ENCODE results near the gene PHYKPL. TPM values are rescaled to one million over a fixed set of nuclear protein-coding genes. Genes with fewer than 3 reads are reported as not detected.

The PHYKPL gene
- total and polyA plus RNA-seq, 11 donors, result 21.3 to 56.2 (median 38.6) TPM

DNA sequence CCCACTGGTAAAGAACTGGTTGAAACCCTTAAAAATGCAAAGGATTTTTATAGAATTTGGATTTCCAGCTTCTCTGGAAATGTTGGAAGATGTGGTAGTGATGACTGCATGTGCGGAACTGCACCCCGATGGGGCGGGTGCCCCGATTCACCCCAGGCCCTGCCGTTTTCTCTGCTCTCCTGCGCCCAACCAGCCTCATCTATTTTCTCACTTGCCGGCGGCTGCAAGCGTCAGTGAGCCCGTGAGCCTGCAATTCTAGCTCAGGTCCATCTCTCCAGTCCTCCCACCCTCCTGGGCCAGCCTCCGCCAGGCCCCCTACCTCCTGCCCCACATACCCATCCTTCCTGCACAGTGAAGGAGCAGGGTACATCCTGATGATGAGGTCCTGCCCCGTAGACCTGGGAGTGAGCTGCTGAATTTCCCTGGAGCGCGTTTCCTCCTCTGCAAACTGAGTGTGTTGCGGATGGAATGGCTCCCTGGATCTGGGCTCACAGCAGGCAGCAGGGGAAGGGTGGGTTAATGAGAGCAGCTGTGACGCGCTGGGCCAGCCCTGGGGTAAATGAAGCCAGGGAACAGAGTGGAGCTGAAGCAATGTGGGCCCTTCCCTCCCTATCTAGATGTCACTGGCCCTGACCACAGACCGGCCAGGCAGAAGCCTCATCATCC lies 45.9 kb upstream of the PHYKPL start:
- no peaks in the 10 kb centered on the region for H3K36me3 ChIP-seq
- no peaks in the 10 kb centered on the region for H3K27me3 ChIP-seq
- DNase-seq, result peak in 2 of 5 donors; percentile 11 to 27
- H3K4me3 ChIP-seq, result no peak overlapping the region
- 79 to 84% (median 82%) methylated on average over 18 of the region's 18 CpGs for WGBS, 4 donors
- peaks cover 0 to 5% (median 0%) of the 10 kb centered on the region in 12 donors for H3K9me3 ChIP-seq
- no peak for ATAC-seq
- H3K27ac ChIP-seq, result no peak overlapping the region
- intact Hi-C loops (cut with DNase I), result loop anchor here in 7 of 10 donors (2.0 to 10.0 kb wide), 6 partner anchors 309 to 566 kb away; partner anchors contain the start of genes COL23A1 (in 1 of the 7) and ZNF354A (in 1 of the 7)
- peaks cover 0 to 16% (median 0%) of the 10 kb centered on the region in 12 donors for H3K4me1 ChIP-seq
- TF ChIP-seq POLR2A (IDR thresholded peaks at IDR 0.05), result no peak
- no peak for TF ChIP-seq CTCF (IDR thresholded peaks at IDR 0.05)

GRCh38 chr5:178277866-178278265 lies 45.3 kb upstream of the PHYKPL start:
- Histone ChIP-seq H3K4me3 (no peak overlapping the region), H3K36me3 (no peaks in the 10 kb centered on the region), H3K27ac (no peak overlapping the region), H3K27me3 (no peaks in the 10 kb centered on the region), H3K9me3 (peaks cover 0 to 4% (median 0%) of the 10 kb centered on the region in 12 donors), H3K4me1 (peaks cover 0 to 16% (median 0%) of the 10 kb centered on the region in 12 donors)
- 60 to 76% (median 62%) methylated on average over 5 to 12 of the region's 12 CpGs for WGBS, 4 donors
- no peak for ATAC-seq
- TF ChIP-seq CTCF (IDR thresholded peaks at IDR 0.05) (no peak), POLR2A (IDR thresholded peaks at IDR 0.05) (no peak)
- DNase-seq, result peak in 3 of 5 donors; percentile 7 to 51 (median 18)
- intact Hi-C loops (cut with DNase I), result loop anchor here in 7 of 10 donors (2.0 to 10.0 kb wide), 6 partner anchors 309 to 567 kb away; partner anchors contain the start of genes COL23A1 (in 1 of the 7) and ZNF354A (in 1 of the 7)

DNA sequence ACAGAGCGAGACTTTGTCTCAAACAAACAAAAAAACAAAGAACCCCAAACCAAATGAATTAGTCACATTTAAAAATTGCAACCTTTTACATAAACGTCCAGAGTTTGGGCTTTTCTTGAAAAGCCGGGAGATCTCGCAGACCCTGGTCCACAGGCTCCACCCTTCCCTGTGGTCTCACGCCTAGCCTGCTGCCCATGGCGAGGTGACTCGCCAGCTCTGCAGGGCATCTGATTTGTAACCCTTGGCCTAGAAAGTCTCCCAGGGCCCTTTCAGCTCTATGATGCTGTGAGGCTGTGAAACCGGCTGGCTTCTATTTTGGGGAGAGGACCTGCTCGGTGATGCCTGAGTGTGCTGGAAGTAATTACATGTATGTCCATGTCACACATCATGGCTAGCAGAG lies 44.7 kb upstream of the PHYKPL start:
- Histone ChIP-seq H3K36me3 (no peaks in the 10 kb centered on the region), H3K4me3 (no peak overlapping the region), H3K27me3 (no peaks in the 10 kb centered on the region), H3K9me3 (peaks cover 0 to 4% (median 0%) of the 10 kb centered on the region in 12 donors), H3K27ac (no peak overlapping the region), H3K4me1 (peaks cover 0 to 16% (median 0%) of the 10 kb centered on the region in 12 donors)
- TF ChIP-seq POLR2A (IDR thresholded peaks at IDR 0.05) (no peak), CTCF (IDR thresholded peaks at IDR 0.05) (no peak)
- ATAC-seq (no peak), DNase-seq (peak in 2 of 5 donors; percentile 15 to 18)
- intact Hi-C loops (cut with DNase I), result loop anchor here in 7 of 10 donors (5.0 to 10.0 kb wide), 5 partner anchors 310 to 567 kb away; partner anchors contain the start of genes COL23A1 (in 1 of the 7) and ZNF354A (in 1 of the 7)
- 79 to 84% (median 83%) methylated on average over 9 of the region's 9 CpGs for WGBS, 4 donors
